Measurements from ENCODE around the gene SRC. TPM values are rescaled to one million over a fixed set of nuclear protein-coding genes. Genes with fewer than 3 reads are reported as not detected.

The SRC gene
- total RNA-seq, 1 experiment from 2014 or later, result 42.3 TPM

DNA sequence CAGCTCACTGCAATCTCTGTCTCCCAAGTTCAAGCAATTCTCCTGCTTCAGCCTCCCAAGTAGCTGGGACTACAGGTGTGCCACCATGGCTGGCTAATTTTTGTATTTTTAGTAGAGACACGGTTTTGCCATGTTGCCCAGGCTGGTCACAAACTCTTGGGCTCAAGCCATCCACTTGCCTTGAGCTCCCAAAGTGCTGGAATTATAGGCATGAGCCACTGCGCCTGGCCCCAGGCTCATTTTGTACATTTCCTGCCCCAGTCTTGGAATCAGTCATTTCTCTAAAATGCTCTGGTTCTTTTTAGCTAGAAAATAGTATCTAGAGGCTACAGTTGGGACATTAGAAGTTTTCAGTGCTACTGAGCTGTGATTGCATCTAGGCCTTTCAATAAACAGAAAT, 43.0 kb upstream of the SRC start:
- no peaks in the 10 kb centered on the region for H4K20me1 ChIP-seq (ENCODE audit: insufficient read depth)
- peaks cover 14 to 38% of the 10 kb centered on the region in 2 experiments; a peak in 3 of 4 replicates for H3K36me3 ChIP-seq (ENCODE audit: control insufficient read depth in 1 of 2, insufficient read depth in 2 of 2, low read length in 2 of 2)
- ChIA-PET POLR2A (no interaction called here), CTCF (no interaction called here), RAD21 (ENCODE audit: low non-redundant PET in 1 of 2, low total read pairs in 2 of 2, uncharacterized antibody in 2 of 2, unreplicated experiment in 2 of 2) (interaction anchor here in 1 of 2 experiments (0.7 kb wide), 1 partner anchor 43 kb away, joined by 3 read pairs; no protein-coding TSS in a partner anchor)
- H3K4me3 ChIP-seq (replicated peaks in 1 of 2; ENCODE audit: low read depth in 1 of 2, low read length in 2 of 2), result no peak overlapping the region
- H3K4me2 ChIP-seq (ENCODE audit: low read length), result no peak overlapping the region
- no peak for TF ChIP-seq ELF1 (IDR thresholded peaks at IDR 0.05; ENCODE audit: borderline replicate concordance, low read depth)
- TF ChIP-seq, protein P1, sequence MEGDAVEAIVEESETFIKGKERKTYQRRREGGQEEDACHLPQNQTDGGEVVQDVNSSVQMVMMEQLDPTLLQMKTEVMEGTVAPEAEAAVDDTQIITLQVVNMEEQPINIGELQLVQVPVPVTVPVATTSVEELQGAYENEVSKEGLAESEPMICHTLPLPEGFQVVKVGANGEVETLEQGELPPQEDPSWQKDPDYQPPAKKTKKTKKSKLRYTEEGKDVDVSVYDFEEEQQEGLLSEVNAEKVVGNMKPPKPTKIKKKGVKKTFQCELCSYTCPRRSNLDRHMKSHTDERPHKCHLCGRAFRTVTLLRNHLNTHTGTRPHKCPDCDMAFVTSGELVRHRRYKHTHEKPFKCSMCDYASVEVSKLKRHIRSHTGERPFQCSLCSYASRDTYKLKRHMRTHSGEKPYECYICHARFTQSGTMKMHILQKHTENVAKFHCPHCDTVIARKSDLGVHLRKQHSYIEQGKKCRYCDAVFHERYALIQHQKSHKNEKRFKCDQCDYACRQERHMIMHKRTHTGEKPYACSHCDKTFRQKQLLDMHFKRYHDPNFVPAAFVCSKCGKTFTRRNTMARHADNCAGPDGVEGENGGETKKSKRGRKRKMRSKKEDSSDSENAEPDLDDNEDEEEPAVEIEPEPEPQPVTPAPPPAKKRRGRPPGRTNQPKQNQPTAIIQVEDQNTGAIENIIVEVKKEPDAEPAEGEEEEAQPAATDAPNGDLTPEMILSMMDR (IDR thresholded peaks at IDR 0.05 in 2 of 3, conservative IDR thresholded peaks at IDR 0.05 in 1 of 3; ENCODE audit: borderline replicate concordance in 1 of 3, insufficient read depth in 1 of 3, low read depth in 2 of 3, low read length in 2 of 3), result no peak
- no peak for TF ChIP-seq EZH2 (IDR thresholded peaks at IDR 0.05)
- TF ChIP-seq, protein P2, sequence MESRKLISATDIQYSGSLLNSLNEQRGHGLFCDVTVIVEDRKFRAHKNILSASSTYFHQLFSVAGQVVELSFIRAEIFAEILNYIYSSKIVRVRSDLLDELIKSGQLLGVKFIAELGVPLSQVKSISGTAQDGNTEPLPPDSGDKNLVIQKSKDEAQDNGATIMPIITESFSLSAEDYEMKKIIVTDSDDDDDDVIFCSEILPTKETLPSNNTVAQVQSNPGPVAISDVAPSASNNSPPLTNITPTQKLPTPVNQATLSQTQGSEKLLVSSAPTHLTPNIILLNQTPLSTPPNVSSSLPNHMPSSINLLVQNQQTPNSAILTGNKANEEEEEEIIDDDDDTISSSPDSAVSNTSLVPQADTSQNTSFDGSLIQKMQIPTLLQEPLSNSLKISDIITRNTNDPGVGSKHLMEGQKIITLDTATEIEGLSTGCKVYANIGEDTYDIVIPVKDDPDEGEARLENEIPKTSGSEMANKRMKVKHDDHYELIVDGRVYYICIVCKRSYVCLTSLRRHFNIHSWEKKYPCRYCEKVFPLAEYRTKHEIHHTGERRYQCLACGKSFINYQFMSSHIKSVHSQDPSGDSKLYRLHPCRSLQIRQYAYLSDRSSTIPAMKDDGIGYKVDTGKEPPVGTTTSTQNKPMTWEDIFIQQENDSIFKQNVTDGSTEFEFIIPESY (IDR thresholded peaks at IDR 0.05; ENCODE audit: extremely low read depth, insufficient replicate concordance, low read length), result no peak
- TF ChIP-seq, protein P3, sequence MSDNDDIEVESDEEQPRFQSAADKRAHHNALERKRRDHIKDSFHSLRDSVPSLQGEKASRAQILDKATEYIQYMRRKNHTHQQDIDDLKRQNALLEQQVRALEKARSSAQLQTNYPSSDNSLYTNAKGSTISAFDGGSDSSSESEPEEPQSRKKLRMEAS (IDR thresholded peaks at IDR 0.05), result no peak
- no peak for TF ChIP-seq RAD21 (IDR thresholded peaks at IDR 0.05; ENCODE audit: low read depth)
- TF ChIP-seq EZH2phosphoT487 (IDR thresholded peaks at IDR 0.05; ENCODE audit: borderline replicate concordance), result no peak
- TF ChIP-seq POLR2AphosphoS5 (IDR thresholded peaks at IDR 0.05; ENCODE audit: low read depth, low read length), result no peak
- TF ChIP-seq CBX3 (IDR thresholded peaks at IDR 0.05; ENCODE audit: low read depth), result no peak
- no peak for TF ChIP-seq JUND (IDR thresholded peaks at IDR 0.05)
- TF ChIP-seq EGR1 (IDR thresholded peaks at IDR 0.05; ENCODE audit: low read depth), result no peak
- no peak for TF ChIP-seq ZFX (IDR thresholded peaks at IDR 0.05)
- ATAC-seq (no peak), DNase-seq (ENCODE audit: low read depth, low spot score) (no peak)
- H3K4me1 ChIP-seq (ENCODE audit: control insufficient read depth in 1 of 2, insufficient read depth in 2 of 2, low read length in 2 of 2), result no peaks in the 10 kb centered on the region
- H3K27me3 ChIP-seq (ENCODE audit: insufficient read depth, low read length), result no peaks in the 10 kb centered on the region
- H3K9ac ChIP-seq (ENCODE audit: low read length), result no peak overlapping the region
- no peaks in the 10 kb centered on the region for H3K9me3 ChIP-seq (ENCODE audit: control insufficient read depth in 1 of 2, insufficient read depth in 1 of 2, low read depth in 1 of 2, low read length in 2 of 2)
- peaks cover 59% of the 10 kb centered on the region for H3K79me2 ChIP-seq (ENCODE audit: insufficient read depth, low read length)
- intact Hi-C loops (cut with micrococcal nuclease), result no loop called here
- no peaks in the 10 kb centered on the region for H3K9me2 ChIP-seq (ENCODE audit: insufficient read depth)
- BruUV-seq (replicated peaks), result no TSS peak
- no peak overlapping the region for H3K27ac ChIP-seq (ENCODE audit: low read depth, low read length)
- no peak overlapping the region for H2AFZ ChIP-seq (ENCODE audit: low read depth, low read length, poor library complexity, severe bottlenecking)

Measured in HCT116 (cell line).